Suprapubic skin (tissue), 4 donors: ENCODE results near the gene RPL10.

Experiments
- EP300 ChIP-seq: sonication (generic); formaldehyde crosslinking; IDR thresholded peaks from one replicate; pipeline ENCODE4 v1.6.1; 2017; ENCODE audit warnings: antibody characterized with exemption
- POLR2AphosphoS5 ChIP-seq, 3 donors: sonication (generic); formaldehyde crosslinking; IDR thresholded peaks; one replicate each; pipeline ENCODE4 v1.6.1; 2017; ENCODE audit warnings: antibody characterized with exemption in 3 of 3
- TF ChIP-seq, protein P1 (sequence below), 2 donors: fragments of 200-600 bp in 1 of 2; fragments of 450-650 bp in 1 of 2; sonication (generic) in 1 of 2; IDR thresholded peaks; one replicate each; pipeline ENCODE4 v1.5.1; 2016 to 2019; ENCODE audit warnings: antibody characterized with exemption in 2 of 2, mild to moderate bottlenecking in 1 of 2, moderate library complexity in 1 of 2

DNA sequence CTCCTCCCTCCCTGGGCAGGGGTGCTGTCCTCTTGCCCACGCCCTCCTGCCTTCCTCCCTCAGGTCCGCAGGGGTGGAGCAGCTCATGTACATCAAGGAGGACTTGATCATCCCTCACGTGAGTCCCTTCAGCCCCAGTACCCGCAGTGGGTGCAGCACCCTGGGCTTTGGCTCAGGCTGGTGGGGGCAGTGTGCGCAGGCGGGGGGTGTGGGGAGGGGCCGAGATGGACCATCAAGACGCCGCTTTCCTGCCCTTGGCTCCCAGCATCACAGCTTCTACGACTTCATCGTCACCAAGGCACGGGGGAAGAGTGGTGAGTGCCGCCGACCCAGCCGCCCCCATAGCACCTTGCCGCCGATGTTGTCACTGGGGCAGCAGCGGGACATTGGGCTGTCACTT, 51.4 kb downstream of the RPL10 start:
- TF ChIP-seq, protein P1, sequence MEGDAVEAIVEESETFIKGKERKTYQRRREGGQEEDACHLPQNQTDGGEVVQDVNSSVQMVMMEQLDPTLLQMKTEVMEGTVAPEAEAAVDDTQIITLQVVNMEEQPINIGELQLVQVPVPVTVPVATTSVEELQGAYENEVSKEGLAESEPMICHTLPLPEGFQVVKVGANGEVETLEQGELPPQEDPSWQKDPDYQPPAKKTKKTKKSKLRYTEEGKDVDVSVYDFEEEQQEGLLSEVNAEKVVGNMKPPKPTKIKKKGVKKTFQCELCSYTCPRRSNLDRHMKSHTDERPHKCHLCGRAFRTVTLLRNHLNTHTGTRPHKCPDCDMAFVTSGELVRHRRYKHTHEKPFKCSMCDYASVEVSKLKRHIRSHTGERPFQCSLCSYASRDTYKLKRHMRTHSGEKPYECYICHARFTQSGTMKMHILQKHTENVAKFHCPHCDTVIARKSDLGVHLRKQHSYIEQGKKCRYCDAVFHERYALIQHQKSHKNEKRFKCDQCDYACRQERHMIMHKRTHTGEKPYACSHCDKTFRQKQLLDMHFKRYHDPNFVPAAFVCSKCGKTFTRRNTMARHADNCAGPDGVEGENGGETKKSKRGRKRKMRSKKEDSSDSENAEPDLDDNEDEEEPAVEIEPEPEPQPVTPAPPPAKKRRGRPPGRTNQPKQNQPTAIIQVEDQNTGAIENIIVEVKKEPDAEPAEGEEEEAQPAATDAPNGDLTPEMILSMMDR (IDR thresholded peaks at IDR 0.05), result no peak
- no peak for TF ChIP-seq EP300
- no peak for TF ChIP-seq POLR2AphosphoS5 (IDR thresholded peaks at IDR 0.05)
